PC-9 (cell line): ENCODE measurements around the gene HAGHL. TPM values are rescaled to one million over a fixed set of nuclear protein-coding genes. Genes with fewer than 3 reads are reported as not detected.
A peak's percentile ranks its signal among the peaks of the same experiment; 100 is the strongest.

ENCODE experiments used
- BruUV-seq: library from RNA; stranded (reverse); fragments of 400-500 nt; replicated peaks from 2 replicates; lab custom pipeline; 2021; lab: Mats Ljungman, UMichigan
- CTCF ChIA-PET: fragments of 300-600 bp; sonication (Branson Sonifier 250); formaldehyde crosslinking; loops from one replicate; lab custom pipeline; 2022; ENCODE audit warnings: antibody characterized with exemption; lab: Charles Lee
- POLR2A ChIA-PET: fragments of 300-600 bp; sonication (Branson Sonifier 250); formaldehyde crosslinking; loops from one replicate; lab custom pipeline; 2022; ENCODE audit warnings: antibody characterized with exemption; ENCODE audit not compliant: unreplicated experiment; lab: Charles Lee
- DNase-seq, 2 experiments: peaks; one replicate each; pipeline versions ENCODE4 v3.0.0 to v3.0.0-alpha.2; 2015 to 2022; ENCODE audit warnings: mixed read lengths in 1 of 2
- H2AFZ ChIP-seq: fragments of 200-600 bp; sonication (generic); 2 replicates; pipeline ENCODE4 v1.8.1; 2017; ENCODE audit warnings: antibody characterized with exemption
- H3F3A ChIP-seq: fragments of 200-600 bp; sonication (generic); 2 replicates; pipeline ENCODE4 v1.8.1; 2017; ENCODE audit warnings: antibody characterized with exemption, mild to moderate bottlenecking, low read depth; ENCODE audit not compliant: insufficient read depth
- H3K27ac ChIP-seq: fragments of 200-600 bp; sonication (generic); 2 replicates; pipeline ENCODE4 v1.6.1; 2016; ENCODE audit warnings: mixed run types
- H3K27me3 ChIP-seq: fragments of 200-600 bp; sonication (generic); 2 replicates; pipeline ENCODE4 v1.6.1; 2016; ENCODE audit warnings: low read depth, mixed run types; ENCODE audit not compliant: insufficient read depth
- H3K36me3 ChIP-seq: fragments of 200-600 bp; sonication (generic); 2 replicates; pipeline ENCODE4 v1.6.1; 2016; ENCODE audit warnings: low read depth, mixed run types
- H3K4me1 ChIP-seq: fragments of 200-600 bp; sonication (generic); replicated peaks from 2 replicates; pipeline ENCODE4 v1.6.1; 2016; ENCODE audit warnings: mixed run types; ENCODE audit not compliant: insufficient read depth
- H3K4me2 ChIP-seq: fragments of 200-600 bp; sonication (generic); 2 replicates; pipeline ENCODE4 v1.6.1; 2017; ENCODE audit warnings: mixed run types
- H3K4me3 ChIP-seq: fragments of 200-600 bp; sonication (generic); 2 replicates; pipeline ENCODE4 v1.6.1; 2016; ENCODE audit warnings: mixed run types
- H3K79me2 ChIP-seq: fragments of 200-600 bp; sonication (generic); 2 replicates; pipeline ENCODE4 v1.6.1; 2017; ENCODE audit warnings: low read depth, mixed run types
- H3K9me2 ChIP-seq: fragments of 200-600 bp; sonication (generic); 2 replicates; pipeline ENCODE4 v1.8.1; 2017; ENCODE audit warnings: mild to moderate bottlenecking; ENCODE audit not compliant: insufficient read depth
- H3K9me3 ChIP-seq: fragments of 200-600 bp; sonication (generic); 2 replicates; pipeline ENCODE4 v1.8.1; 2016; ENCODE audit warnings: low read depth; ENCODE audit not compliant: insufficient read depth
- H4K20me1 ChIP-seq: fragments of 200-600 bp; sonication (generic); 2 replicates; pipeline ENCODE4 v1.8.1; 2017; ENCODE audit not compliant: insufficient read depth
- EZH2 ChIP-seq: fragments of 200-600 bp; sonication (generic); IDR thresholded peaks from 2 replicates; pipeline ENCODE4 v1.8.0; 2017; ENCODE audit warnings: antibody characterized with exemption, low read depth
- intact Hi-C: fragments of 100-400 bp; cut with micrococcal nuclease; formaldehyde crosslinking; loops from one replicate; pipeline ENCODE4 v1.10.0; 2022; ENCODE audit not compliant: unreplicated experiment
- total RNA-seq: library from RNA; stranded (reverse); gene quantifications from 2 replicates; pipeline ENCODE4 v1.2.3, GENCODE V29; 2021
- TF ChIP-seq, protein P1 (sequence below): fragments of 200-600 bp; sonication (generic); conservative IDR thresholded peaks from 2 replicates; pipeline ENCODE4 v1.6.1; 2017; ENCODE audit warnings: mixed run types, antibody characterized with exemption, mild to moderate bottlenecking, moderate library complexity

The HAGHL gene
- total RNA-seq, 1 experiment from 2014 or later: 31.0 TPM

DNA sequence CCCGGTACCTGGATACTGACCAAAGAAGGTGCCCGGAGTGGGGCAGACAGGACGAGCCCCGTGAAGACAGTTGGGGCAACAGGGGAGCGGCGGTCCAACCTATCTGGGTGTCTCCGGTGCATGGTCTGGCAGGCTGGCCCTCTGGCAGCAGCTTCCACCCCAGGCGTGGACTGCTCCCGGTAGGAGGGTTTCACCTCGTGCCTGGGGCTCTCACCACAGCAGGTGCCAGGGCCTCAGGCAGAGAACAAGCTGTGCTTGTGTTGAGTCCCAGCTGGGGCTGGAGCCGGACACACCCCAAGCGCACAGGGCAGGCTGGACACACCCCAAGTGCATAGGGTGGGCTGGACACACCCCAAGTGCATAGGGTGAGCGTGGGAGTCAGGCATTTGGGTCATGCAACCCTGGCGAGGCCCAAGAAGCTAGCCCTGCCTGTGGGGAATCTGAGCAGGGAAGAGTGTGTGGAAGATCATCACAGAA is 19.8 kb upstream of the HAGHL start:
- ChIA-PET CTCF (interaction anchor here (0.6 to 0.7 kb wide), 2 partner anchors 67 to 640 kb away, joined by 3 to 4 read pairs; no protein-coding TSS in a partner anchor), POLR2A (interaction anchor here (0.6 kb wide), 1 partner anchor 375 kb away, joined by 4 read pairs; no protein-coding TSS in a partner anchor)
- no TSS peak for BruUV-seq
- Histone ChIP-seq H3K36me3 (no peaks in the 10 kb centered on the region), H3K79me2 (no peaks in the 10 kb centered on the region), H3K27ac (no peak overlapping the region), H3K27me3 (peaks cover 72% of the 10 kb centered on the region), H2AFZ (no peak overlapping the region), H3K4me2 (peak overlapping the region; percentile 36; the same call in 1 of the 2 replicates), H3K4me1 (peaks cover 10% of the 10 kb centered on the region), H4K20me1 (0 out of 2 replicates have a peak, but pooled peaks cover 4% of the 10 kb centered on the region), H3K9me2 (no peaks in the 10 kb centered on the region), H3K4me3 (no peak overlapping the region), H3F3A (peaks cover 8% of the 10 kb centered on the region), H3K9me3 (no peaks in the 10 kb centered on the region)
- TF ChIP-seq, protein P1, sequence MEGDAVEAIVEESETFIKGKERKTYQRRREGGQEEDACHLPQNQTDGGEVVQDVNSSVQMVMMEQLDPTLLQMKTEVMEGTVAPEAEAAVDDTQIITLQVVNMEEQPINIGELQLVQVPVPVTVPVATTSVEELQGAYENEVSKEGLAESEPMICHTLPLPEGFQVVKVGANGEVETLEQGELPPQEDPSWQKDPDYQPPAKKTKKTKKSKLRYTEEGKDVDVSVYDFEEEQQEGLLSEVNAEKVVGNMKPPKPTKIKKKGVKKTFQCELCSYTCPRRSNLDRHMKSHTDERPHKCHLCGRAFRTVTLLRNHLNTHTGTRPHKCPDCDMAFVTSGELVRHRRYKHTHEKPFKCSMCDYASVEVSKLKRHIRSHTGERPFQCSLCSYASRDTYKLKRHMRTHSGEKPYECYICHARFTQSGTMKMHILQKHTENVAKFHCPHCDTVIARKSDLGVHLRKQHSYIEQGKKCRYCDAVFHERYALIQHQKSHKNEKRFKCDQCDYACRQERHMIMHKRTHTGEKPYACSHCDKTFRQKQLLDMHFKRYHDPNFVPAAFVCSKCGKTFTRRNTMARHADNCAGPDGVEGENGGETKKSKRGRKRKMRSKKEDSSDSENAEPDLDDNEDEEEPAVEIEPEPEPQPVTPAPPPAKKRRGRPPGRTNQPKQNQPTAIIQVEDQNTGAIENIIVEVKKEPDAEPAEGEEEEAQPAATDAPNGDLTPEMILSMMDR: no peak
- DNase-seq: no peak
- intact Hi-C loops: no loop called here

DNA sequence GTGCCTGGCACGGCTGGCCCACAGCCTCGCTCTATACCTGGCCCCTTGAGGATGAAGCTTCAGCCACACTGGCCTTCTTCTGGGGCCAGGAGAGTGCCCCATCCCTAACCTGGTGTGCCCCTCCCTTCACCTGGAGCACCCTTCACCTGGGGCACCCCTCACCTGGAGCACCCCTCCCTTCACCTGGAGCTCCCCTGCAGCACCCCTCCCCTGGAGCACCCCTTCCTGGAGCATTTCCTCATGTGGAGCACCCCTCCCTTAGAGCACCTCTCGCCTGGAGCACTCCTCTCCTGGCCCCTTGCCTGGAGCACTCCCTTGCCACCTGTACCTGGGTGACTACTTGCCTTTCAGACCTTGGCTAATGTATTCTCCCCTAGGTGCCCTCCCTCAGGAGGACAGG is 18.9 kb upstream of the HAGHL start:
- no TSS peak for BruUV-seq
- no peak for DNase-seq
- TF ChIP-seq EZH2: no peak
- TF ChIP-seq, protein P1: no peak
- no peak overlapping the region for H2AFZ ChIP-seq
- H3K79me2 ChIP-seq: no peaks in the 10 kb centered on the region
- intact Hi-C loops: no loop called here
- H4K20me1 ChIP-seq: 0 out of 2 replicates have a peak, but pooled peaks cover 4% of the 10 kb centered on the region
- H3K9me2 ChIP-seq: no peaks in the 10 kb centered on the region
- H3K4me3 ChIP-seq: no peak overlapping the region
- H3F3A ChIP-seq: peaks cover 14% of the 10 kb centered on the region
- H3K27me3 ChIP-seq: peaks cover 65% of the 10 kb centered on the region
- no peak overlapping the region for H3K4me2 ChIP-seq
- H3K9me3 ChIP-seq: no peaks in the 10 kb centered on the region
- H3K36me3 ChIP-seq: no peaks in the 10 kb centered on the region
- peaks cover 15% of the 10 kb centered on the region for H3K4me1 ChIP-seq
- no peak overlapping the region for H3K27ac ChIP-seq
- CTCF ChIA-PET: interaction anchor here (0.5 kb wide), 1 partner anchor 80 kb away, joined by 3 read pairs; the partner anchor contains the start of genes CHTF18 and RPUSD1
- POLR2A ChIA-PET: interaction anchor here (0.6 kb wide), 2 partner anchors 37 to 417 kb away, joined by 4 to 5 read pairs; no protein-coding TSS in a partner anchor

DNA sequence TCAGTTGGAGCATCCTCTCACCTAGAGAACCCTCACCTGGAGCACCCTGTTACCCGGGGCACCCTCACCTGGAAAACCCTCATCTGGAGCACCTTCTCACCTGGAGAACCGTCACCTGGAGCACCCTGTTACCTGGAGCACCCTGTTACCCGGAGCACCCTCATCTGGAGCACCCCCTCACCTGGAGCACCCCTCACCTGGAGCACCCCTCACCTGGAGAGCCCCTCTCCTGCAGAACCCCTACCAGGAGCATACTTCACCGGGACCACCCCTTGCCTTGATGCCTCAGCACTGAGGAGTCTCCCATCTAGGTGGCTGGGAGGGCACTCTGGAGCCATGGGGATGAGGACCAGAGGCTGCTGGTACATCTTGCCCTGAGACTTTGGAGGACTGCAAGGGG is 17.9 kb upstream of the HAGHL start:
- Histone ChIP-seq H3K4me1 (peaks cover 18% of the 10 kb centered on the region), H3K36me3 (no peaks in the 10 kb centered on the region), H3F3A (peaks cover 23% of the 10 kb centered on the region), H2AFZ (no peak overlapping the region), H3K4me3 (no peak overlapping the region), H3K79me2 (no peaks in the 10 kb centered on the region), H4K20me1 (no peaks in the 10 kb centered on the region), H3K9me2 (no peaks in the 10 kb centered on the region), H3K9me3 (no peaks in the 10 kb centered on the region), H3K27me3 (peaks cover 56% of the 10 kb centered on the region), H3K4me2 (no peak overlapping the region), H3K27ac (no peak overlapping the region)
- no peak for DNase-seq
- POLR2A ChIA-PET: no interaction called here
- intact Hi-C loops: no loop called here
- CTCF ChIA-PET: no interaction called here
- TF ChIP-seq, protein P1: no peak
- no peak for TF ChIP-seq EZH2
- no TSS peak for BruUV-seq
